Left colon (tissue), 2 donors: ENCODE data around the gene IFRD2. TPM values are rescaled to one million over a fixed set of nuclear protein-coding genes. Genes with fewer than 3 reads are reported as not detected.
"Not testable (repeated sequence)": the region's sequence is repeated elsewhere in the genome, so short reads cannot be mapped to it uniquely, and the experiment has no call there.

Experiments used
- ATAC-seq: fragments of 200-7000 bp; cut with Tn5 transposase; one replicate; pipeline ENCODE4 v1.9.1; 2020; ENCODE audit warnings: mild to moderate bottlenecking, moderate library complexity
- DNase-seq, 2 donors: peaks; one replicate each; pipeline ENCODE4 v3.0.0-alpha.2; 2020
- intact Hi-C, 2 donors: fragments of 100-400 bp; cut with DNase I in 1 of 2; cut with micrococcal nuclease in 1 of 2; formaldehyde crosslinking; loops; one replicate each; pipeline versions ENCODE4 v1.11.2 to v1.14.0; 2022; cut with DNase I, micrococcal nuclease
- total RNA-seq, 2 donors: library from RNA; stranded (reverse); fragmentation: NEBNext Ultra II Directional; extraction: Animal tissue kit (Norgen Biotek cat#: 25700); gene quantifications; one replicate each; pipeline ENCODE4 v1.2.1, GENCODE V29; 2021
- donor health status: DM: no; HTN: no; CAD: no.
- donor health status: DM: yes; HTN: yes; CAD: no.

Gene IFRD2
- total RNA-seq, 2 donors from 2014 or later: 48.8 to 68.6 TPM

DNA sequence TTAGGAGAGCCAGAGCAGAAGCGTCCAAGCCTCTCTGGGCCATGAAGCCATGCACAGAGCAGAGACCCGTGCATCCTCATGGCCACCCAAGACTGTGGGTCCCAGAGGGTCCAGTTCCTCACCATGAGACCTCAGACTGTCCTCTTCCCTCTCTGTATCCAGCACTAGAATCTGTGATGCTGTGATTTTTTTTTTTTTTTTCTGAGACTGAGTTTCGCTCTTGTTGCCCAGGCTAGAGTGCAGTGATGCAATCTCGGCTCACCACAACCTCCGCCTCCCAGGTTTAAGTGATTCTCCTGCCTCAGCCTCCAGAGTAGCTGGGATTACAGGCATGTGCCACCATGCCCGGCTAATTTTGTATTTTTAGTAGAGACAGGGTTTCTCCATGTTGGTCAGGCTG lies 47.4 kb downstream of the IFRD2 start:
- DNase-seq, ATAC-seq, intact Hi-C loops: not testable (repeated sequence)

DNA sequence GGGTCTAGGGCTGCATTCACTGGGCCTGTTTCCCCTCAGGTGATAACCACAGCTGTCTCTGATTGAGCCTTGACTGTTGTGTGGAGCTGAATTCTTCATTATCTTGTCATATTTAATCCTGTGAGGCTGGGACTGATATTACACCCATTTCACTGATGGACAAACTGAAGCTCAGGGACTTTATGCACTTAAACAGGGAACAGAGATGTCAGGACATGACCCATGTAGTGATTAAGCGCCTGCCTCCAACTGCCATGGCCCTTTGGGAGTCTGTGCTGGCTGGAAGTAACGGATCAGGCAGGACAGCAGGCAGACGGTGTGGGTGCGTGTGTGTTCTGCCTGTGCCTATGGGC lies 48.7 kb downstream of the IFRD2 start:
- intact Hi-C loops: no loop called here
- DNase-seq: no peak
- no peak for ATAC-seq

DNA sequence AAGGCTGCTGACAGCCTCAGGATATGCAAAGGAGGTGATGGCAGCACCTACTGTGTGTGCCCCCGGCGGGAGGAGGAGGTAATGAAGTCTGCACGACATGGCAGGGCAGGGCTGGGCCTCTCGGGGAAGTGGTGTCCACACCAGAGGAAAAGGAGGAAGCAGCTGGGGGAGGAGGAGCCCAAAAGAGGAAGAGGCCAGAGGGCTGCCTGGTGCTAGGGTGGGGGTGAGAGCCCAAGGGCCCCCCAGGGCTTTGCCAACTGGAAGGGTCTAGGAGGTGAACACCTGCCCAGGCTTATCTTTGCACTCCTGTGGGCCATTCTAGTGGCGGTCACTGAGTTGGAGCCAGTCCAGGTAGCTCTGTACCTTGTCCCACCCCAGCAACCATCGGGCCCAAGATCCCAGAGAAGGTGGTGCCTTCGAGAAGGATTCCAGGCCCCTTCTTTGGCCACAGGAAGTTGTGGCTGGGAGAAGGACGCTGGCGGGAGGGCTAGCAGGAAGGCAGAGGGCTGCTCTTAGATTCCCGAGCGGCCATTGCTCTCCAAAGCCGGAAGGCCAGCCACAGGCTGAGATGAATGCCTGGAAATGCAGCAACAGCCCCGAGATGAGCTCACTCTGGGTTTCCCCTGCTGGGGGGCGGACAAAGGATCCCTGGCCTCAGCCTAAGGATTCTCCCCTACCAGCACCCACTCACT lies 49.2 kb downstream of the IFRD2 start:
- ATAC-seq (no peak), DNase-seq (peak; percentile 68 to 76)
- intact Hi-C loops: no loop called here

DNA sequence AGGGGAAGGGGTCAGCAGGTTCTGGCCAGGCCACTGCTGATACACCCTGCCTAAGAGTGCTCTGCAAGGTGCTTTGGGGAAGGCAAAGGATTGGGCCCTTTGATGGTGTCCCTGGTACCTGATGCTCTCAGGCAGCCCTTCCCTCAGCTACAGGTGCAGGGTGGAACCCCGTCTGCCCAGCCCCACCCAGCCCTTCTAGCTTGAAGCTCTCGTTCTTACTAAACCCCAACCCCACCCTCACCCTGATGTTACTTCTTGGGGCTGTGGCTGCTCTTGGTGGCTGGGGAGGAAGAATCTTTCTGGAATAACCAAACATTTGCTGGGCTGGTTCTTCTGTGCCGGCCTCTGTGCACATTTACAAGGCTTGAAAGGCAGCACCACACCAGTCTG lies 49.9 kb downstream of the IFRD2 start:
- ATAC-seq: no peak
- intact Hi-C loops: no loop called here
- no peak for DNase-seq

DNA sequence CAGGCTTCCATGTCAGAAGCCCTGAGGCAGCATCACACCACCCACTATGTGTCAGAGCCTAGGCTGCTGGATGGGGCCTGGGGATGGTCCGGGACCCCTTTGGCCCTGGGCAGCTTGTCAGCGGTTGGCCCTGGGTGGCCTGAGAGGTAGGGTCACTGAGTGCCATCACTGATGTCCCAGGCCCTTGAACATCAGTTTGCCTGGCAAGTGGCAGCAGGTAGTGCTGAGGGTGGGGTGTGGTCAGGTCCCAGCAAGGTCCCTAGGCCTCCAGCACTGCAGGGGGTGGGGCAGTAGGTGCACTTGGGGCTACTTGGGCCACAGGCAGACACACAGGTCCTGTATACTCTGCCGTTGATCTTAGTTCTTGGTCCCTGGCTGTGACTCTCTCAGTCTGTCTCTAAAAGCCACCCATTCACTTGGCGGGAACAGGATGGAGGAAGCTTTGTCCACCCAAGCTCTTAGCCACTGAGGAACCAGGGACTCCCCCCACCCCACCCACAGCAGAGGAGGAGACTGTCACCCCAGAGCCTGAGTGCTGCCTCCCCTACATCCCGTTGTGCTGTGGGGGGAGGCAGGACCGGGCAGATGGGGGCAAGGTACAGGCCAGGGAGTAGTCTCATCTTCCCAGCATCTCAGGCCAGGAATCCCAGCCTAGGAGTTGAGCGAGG lies 50.4 kb downstream of the IFRD2 start:
- intact Hi-C loops: no loop called here
- DNase-seq (no peak), ATAC-seq (no peak)

DNA sequence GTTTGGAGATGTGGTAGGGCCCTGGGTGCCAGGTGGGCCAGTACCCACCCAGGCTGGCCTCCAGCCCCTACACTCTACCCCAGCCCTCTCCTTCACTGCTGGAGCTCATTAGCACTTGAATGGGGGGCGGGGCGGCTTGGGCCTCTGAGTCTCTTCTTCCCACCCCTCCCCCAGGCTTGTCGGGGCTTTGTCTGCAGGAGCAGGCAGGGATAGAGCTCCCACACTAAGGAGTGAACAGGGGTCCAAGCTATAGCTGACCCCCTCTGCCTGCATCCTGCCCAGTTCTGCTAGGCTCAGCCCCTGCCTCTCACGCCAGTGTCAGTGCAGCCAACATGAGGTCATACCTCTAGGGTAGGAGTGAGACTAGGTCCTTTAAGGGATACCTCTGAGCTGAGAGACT lies 51.1 kb downstream of the IFRD2 start:
- DNase-seq (no peak), ATAC-seq (no peak)
- intact Hi-C loops: no loop called here

DNA sequence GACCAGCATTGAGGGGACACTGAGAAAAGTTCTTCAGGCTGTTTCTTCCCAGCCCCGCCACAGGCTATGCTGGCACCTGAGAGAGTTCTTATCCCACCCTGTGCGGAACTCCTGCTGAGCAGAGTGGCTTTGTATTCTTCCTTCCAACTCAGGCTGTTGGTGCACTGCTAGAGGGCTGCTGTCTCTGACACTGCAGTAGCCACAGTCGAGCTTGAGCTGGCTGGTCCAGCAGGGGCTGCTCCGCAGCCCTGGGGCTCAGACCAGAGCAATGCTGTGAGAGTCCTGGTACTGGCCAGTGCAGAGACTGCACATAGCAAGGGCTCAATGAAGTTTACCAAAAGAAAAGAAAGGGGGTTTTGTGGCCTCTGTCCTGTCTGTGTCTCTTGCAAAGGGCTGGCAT lies 52.6 kb downstream of the IFRD2 start:
- DNase-seq (no peak), ATAC-seq (no peak)
- intact Hi-C loops: no loop called here

DNA sequence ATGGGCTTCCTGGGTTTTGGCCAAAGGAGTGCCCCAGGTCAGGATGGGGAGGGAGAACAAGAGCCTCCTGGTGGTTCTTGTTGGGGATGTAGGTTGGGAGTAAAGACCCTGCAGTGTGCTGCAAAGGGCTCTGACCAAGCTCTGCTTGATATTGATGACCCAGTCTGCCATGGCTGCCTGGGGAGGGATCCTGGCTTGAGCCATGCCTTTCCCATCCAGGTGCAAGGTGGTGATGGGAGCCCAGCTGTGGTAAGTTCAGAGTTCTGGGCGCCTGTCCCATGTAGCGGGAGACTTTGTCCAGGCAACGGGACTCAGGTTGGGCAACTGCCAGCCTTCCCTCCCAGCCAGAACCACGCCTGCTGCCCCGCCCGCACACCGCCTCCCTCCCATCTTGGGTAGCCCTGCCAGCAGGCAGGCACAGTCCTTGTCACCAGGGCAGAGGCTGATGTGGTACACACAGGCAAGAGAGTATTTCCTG lies 53.6 kb downstream of the IFRD2 start:
- DNase-seq (peak; percentile 93 to 94), ATAC-seq (peak; percentile 62)

DNA sequence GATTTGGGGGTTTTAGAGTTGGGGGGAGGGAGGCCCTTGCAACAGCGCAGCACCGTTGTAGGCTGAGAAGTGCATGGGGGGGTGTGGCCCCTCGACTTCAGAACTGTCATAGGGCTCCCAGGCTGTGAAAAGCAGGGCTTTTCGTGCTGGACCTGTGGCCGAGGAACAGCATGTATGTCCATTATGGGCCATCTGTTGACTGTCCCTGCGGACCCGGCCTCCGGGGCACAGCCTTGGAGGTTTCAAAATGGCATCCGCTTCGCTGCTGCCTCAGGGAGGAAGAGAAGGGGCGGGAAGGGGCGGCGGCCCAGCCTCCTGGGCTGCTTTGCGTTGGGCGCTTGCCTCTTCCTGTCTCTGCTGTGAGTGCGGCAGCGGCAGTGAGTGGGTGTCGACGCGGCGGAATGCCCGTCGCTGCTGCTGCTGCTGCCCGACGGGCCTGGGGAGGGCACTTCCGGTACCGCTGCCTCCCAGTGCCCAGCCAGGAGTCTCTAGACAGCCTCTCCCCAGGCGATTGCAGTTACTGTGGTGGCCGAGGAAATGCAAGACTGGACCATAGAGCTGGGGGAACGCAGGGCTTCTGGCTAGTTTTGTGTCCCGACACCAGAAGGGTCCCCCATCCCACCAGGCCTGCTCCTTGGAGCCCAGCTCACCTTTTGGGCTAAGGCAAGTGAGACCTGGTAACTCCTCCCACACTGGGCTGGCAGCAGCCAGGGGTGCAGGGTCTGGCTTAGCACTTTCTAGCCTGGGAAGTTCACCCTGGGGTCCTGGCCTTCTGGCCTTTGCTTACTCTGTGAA lies 54.3 kb downstream of the IFRD2 start:
- no peak for ATAC-seq
- intact Hi-C loops: no loop called here

More for the DNA sequence above, 53.6 kb downstream of the IFRD2 start:
- intact Hi-C loops: no loop called here

More for the DNA sequence above, 54.3 kb downstream of the IFRD2 start:
- peak; percentile 81 to 83 for DNase-seq

Other genes with a start within 250 kb of the IFRD2 start
- 100 to 1,000 TPM; 124 to 135 TPM for gene RBM5, start 203.5 kb downstream of the IFRD2 start, total RNA-seq
- 10 to 100 TPM; 11.5 to 12.1 TPM for gene SEMA3F, start 137.1 kb downstream of the IFRD2 start, total RNA-seq
- not detected for gene GNAT1, start 100.8 kb downstream of the IFRD2 start, total RNA-seq
- not detected for gene SLC38A3, start 87.2 kb downstream of the IFRD2 start, total RNA-seq
- gene GNAI2, start 56.2 kb downstream of the IFRD2 start, total RNA-seq: 10 to 100 TPM; 46.1 to 81.3 TPM
- 100 to 1,000 TPM in 1 of 2 donors, 10 to 100 TPM in 1; 56.8 to 116 TPM for gene SEMA3B, start 23.3 kb downstream of the IFRD2 start, total RNA-seq
- gene LSMEM2, start 13.3 kb downstream of the IFRD2 start, total RNA-seq: not detected
- 1 to 10 TPM; 2.2 to 2.8 TPM for gene HYAL3, start 7.0 kb upstream of the IFRD2 start, total RNA-seq
- gene NAA80, start 7.0 kb upstream of the IFRD2 start, total RNA-seq: 10 to 100 TPM in 1 of 2 donors, 1 to 10 TPM in 1; 9.8 to 11.2 TPM
- 10 to 100 TPM in 1 of 2 donors, 1 to 10 TPM in 1; 6.9 to 16.4 TPM for gene HYAL1, start 11.1 kb upstream of the IFRD2 start, total RNA-seq
- gene HYAL2, start 30.3 kb upstream of the IFRD2 start, total RNA-seq: 10 to 100 TPM; 27.9 to 34.7 TPM
- 10 to 100 TPM; 26.7 to 29.1 TPM for gene TUSC2, start 35.8 kb upstream of the IFRD2 start, total RNA-seq
- 10 to 100 TPM; 14.5 to 15.0 TPM for gene RASSF1, start 48.4 kb upstream of the IFRD2 start, total RNA-seq
- under 1 TPM; 0.47 to 0.49 TPM for gene ZMYND10, start 53.3 kb upstream of the IFRD2 start, total RNA-seq
- gene NPRL2, start 58.3 kb upstream of the IFRD2 start, total RNA-seq: 10 to 100 TPM; 18.1 to 23.5 TPM
- 10 to 100 TPM; 35.8 to 36.9 TPM for gene CYB561D2, start 58.4 kb upstream of the IFRD2 start, total RNA-seq
- 10 to 100 TPM; 44.6 to 48.3 TPM for gene TMEM115, start 67.1 kb upstream of the IFRD2 start, total RNA-seq
- 1 to 10 TPM; 1.9 to 3.2 TPM for gene CACNA2D2, start 211.2 kb upstream of the IFRD2 start, total RNA-seq